Vein endothelial cell (primary cell): ENCODE results near the gene MTHFD2L. TPM values are rescaled to one million over a fixed set of nuclear protein-coding genes. Genes with fewer than 3 reads are reported as not detected.

Source experiments
- total RNA-seq: library from RNA; depleted of rRNA; stranded (reverse); fragments of >200 nt; gene quantifications from 2 replicates; pipeline ENCODE4 v1.2.3, GENCODE V29; 2012

Gene MTHFD2L
- 22.2 and 30.8 TPM in 2 replicates for total RNA-seq

GRCh38 chr4:74157561-74158465 lies at the start of gene MTHFD2L:
Gene MTHFD2L (plus strand): TSS chr4:74158118. CDS start chr4:74158139, 21 bp downstream.

DNA sequence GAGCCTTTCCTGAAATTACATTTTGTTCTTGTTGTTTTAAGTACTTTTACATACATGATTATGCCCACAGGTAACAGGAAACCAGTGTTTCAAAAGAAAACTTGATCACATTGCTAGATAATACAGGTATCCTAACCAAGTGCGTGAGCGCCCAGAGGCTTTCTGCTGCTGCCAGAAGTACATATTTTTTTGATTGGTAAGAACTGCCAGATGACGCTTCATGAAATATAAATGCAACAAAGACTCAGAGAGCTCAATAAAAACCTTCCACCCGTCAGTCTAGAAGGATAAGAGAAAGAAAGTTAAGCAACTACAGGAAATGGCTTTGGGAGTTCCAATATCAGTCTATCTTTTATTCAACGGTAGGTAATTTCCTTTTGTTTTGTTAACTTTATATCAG lies 150.3 kb downstream of the MTHFD2L start, which contains the start of gene EPGN:
Gene EPGN (plus strand): TSS at position 256 of the 400 bp plus-strand sequence. CDS start 64 bp downstream, at position 320.

Other genes starting within 250 kb of the MTHFD2L start
- 0.65 TPM in 1 of 2 replicates, not detected in the other for gene PF4, start 176.1 kb upstream of the MTHFD2L start, total RNA-seq
- gene PPBP, start 169.9 kb upstream of the MTHFD2L start, total RNA-seq = not detected in 2 replicates
- 0.33 and 0.96 TPM in 2 replicates for gene CXCL5, start 159.4 kb upstream of the MTHFD2L start, total RNA-seq
- gene CXCL3, start 119.4 kb upstream of the MTHFD2L start, total RNA-seq = 0.33 and 0.57 TPM in 2 replicates
- gene CXCL2, start 58.9 kb upstream of the MTHFD2L start, total RNA-seq = 4.9 and 7.5 TPM in 2 replicates
- gene EPGN, start 150.4 kb downstream of the MTHFD2L start, total RNA-seq = 0.29 and 0.65 TPM in 2 replicates
- not detected in 2 replicates for gene EREG, start 207.0 kb downstream of the MTHFD2L start, total RNA-seq